ENCODE data around the gene ROBO1.
A peak's percentile ranks its signal among the peaks of the same experiment; 100 is the strongest.
"Not testable (repeated sequence)": the region's sequence is repeated elsewhere in the genome, so short reads cannot be mapped to it uniquely, and the experiment has no call there.

ROBO1 gene

DNA sequence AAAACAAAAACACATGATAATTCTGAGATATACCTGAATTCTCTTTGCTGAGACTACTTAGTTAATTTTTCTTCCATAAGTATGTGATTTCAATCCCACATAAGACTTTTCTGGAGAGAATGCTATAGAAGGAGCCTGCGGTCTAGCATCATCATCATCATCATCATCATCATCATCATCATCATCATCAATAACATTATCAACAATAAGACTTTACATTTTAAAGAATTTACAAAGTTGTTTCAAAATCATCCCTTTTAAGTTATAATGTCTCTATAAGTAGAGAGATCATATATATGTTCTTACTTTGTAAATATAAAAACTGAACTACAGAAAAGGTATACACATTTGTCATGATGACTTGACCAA lies 965.3 kb downstream of the ROBO1 start:
- no peak for DNase-seq (ENCODE audit: low read depth, low spot score)

DNA sequence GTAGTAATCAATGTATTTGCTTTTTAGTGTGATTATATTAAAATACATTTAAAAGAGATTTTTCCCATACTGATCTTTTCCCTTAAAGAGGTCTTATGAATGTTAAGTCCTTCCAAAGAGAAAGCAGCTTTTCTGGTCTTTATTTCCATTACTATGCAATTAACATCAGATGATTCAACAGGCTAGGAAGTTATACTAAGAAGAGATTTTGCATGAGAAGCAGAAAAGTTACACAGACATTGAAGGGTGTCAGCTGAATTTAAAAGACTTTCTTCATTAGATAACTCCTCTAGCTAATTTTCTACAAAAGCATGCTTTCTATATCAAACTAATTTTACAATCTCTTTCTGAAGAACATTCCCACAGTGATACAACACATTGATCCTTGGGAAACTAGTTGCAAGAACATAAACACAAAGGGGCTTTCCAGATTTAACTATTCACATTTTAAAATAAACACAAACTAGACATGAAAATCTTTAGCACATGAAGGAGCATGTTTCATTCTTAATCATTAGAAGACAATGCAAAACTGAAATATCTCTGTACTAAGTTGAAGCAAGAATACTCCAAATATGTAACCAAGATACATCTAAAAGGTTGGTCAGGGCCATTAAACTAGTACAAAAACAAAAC lies 965.8 kb downstream of the ROBO1 start:
- DNase-seq (ENCODE audit: low read depth, low spot score) = no peak

DNA sequence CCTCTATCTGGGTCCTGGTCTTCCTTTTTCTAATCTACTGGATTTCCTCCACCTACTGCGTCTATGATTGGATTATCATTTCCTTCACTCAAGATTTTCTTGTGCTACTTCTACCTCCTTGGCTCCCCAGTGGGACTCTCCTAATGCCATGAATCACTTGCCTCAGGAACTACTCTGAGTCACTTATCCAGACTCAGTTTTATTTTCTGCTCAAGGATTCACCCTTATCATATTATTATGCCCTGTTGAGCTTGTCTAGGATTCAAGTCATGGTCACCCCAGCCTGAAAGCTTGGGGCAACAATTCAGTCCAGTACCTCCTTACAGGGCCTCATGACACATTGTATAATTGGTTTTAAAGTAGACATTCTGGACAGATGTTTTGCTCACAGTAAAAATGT lies 968.1 kb downstream of the ROBO1 start:
- DNase-seq (ENCODE audit: low read depth, low spot score) = no peak

DNA sequence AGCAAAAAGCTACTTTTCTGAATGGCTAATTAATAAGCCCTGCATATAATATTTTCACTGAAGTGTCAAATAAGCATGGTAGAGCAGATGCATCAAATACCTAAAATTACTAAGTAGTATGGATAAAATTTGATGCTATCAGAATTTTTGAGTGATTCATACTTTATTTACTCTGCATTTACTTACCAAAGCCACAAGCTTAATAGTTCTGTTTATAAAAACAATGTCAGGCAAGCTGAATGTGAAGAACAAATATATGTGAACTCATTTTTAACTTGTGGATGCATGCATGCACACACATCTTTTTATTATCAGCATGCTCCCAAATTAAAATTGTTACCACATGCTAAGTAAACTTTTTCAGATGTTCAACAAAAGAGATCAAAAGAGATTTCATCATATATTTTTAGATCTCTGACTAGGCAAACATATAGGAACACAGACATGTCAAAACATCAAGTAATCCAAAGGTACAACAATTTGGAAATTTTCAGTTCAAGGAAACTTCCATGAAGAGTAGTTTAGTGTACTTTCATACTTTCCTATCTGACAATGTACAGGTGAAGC lies 969.4 kb downstream of the ROBO1 start:
- no peak for DNase-seq (ENCODE audit: low read depth, low spot score)

DNA sequence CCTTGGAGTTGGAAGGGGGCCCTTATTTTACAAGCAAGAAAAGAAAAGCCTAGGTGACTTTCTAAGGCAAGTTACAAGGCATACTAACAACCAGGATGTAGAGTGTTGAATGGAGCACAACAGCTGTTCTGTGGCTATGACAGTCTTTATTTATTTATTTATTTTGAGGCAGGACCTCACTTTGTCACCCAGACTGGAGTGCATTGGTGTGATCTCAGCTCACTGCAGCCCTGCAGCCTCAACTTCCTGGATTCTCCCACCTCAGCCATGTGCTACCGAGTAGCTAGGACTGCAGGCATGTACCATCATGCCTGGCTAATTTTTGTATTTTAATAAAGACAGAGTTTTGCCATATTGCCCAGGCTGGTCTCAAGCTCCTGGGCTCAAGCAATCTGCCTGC lies 973.4 kb downstream of the ROBO1 start:
- DNase-seq (ENCODE audit: low read depth, low spot score) = no peak

DNA sequence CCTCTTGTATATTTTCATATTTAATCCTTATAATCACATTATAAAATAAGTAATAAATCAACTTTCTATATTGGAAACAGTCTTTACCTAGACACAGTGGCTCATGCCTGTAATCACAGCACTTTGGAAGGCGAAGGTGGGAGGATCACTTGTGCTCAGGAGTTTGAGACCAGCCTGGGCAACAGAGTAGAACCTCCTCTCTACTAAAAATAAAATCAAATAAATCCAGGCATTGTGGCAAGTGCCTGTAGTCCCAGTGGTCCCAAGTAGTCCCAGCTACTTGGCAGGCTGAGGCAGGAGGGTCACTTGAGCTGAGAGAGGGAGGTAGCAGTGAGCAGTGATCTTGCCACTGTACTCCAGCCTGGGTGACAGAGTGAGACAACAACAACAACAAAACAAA lies 975.1 kb downstream of the ROBO1 start:
- no peak for DNase-seq (ENCODE audit: low read depth, low spot score)

DNA sequence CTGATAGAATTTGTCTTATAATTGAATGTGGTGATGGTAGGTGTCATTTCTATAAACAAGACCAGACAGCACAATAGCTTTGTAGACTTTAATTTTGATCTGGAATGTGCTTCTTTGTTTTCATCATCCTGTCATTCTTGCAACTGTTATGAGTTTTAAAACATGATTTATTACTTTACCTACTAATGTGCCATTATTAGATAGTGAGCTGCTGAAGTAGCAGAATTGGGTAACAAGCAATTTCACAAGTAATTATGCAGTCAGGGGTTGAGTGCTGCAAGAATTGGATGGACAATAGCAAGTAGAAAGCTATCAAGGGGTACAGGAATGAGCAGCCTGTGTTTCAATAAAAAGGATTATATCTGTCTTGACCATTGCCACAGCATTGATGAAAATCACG lies 975.6 kb downstream of the ROBO1 start:
- no peak for DNase-seq (ENCODE audit: low read depth, low spot score)

DNA sequence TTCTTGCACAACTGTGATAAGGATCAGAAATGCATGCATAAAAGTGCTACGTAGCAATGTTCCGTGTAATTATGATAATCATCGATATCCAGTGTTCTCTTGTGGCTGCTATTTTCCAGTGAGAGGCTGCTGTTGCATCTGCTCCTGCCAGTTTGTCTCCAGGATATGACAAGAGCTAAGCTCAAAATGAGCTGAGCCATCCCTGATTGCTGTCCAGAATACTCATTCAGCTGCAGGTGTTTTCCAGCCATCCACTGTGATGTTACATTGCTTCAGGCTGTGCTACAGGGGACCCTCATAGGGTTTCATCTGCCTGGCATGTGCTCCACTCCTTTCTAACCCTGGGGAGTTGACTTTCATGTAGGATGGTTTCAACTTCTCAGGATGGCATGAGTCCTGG lies 976.0 kb downstream of the ROBO1 start:
- no peak for DNase-seq (ENCODE audit: low read depth, low spot score)

DNA sequence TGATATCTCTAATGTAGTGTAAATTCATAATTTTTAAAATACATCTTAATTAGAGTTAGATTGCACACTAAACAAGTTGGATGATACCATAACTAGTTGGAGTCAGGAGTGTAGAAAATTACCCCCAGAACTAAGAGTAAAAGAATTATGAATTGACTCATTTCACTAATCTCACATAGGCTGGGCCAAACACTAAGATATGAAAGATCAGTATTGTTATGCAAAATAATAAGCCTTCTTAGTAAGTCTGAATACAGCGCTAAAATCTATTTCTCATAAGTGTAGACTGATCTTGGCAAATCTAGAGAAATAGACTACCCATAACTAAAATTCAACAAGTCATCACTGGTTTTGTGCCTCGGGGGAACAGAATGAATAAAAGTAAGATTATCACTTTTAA lies 979.0 kb downstream of the ROBO1 start:
- DNase-seq (ENCODE audit: low read depth, low spot score) = no peak

DNA sequence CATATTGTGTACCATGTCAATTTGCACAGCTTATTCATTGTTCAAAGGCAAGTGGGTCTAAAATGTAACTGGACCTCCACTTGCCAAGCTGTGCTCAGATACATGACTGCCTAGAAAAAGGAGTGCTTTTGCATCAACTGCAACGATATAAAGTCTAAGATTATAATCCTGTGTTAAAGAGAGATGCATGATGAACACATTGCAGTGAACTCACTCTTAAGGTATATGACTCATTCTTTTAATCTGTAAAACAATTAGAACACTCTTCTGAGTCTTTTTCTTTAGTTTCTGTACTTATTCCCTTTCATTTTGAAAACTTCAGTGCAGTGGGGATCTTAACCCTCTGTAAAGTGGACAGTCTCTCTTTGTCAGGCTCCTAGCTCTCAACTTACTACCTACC lies 982.8 kb downstream of the ROBO1 start:
- DNase-seq (ENCODE audit: low read depth, low spot score) = no peak

DNA sequence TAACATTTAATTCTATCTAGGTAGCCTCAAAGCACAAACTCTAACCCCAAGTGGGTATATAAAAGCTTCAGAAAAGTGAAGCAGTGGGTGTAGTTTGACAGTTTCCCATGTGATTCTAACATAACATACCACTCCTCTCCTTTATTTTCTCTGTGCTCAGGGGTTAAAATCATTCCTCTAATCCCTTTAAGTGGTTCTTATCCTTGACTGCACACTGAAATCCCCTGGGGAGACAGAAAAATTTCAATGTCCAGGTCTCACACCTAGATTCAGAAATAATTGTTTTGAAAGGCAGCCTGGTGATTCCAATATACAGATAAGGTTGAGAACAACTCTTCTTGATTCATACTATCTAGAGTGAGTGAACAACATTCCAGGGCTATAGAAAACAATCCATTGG lies 986.4 kb downstream of the ROBO1 start:
- DNase-seq (ENCODE audit: low read depth, low spot score) = no peak

DNA sequence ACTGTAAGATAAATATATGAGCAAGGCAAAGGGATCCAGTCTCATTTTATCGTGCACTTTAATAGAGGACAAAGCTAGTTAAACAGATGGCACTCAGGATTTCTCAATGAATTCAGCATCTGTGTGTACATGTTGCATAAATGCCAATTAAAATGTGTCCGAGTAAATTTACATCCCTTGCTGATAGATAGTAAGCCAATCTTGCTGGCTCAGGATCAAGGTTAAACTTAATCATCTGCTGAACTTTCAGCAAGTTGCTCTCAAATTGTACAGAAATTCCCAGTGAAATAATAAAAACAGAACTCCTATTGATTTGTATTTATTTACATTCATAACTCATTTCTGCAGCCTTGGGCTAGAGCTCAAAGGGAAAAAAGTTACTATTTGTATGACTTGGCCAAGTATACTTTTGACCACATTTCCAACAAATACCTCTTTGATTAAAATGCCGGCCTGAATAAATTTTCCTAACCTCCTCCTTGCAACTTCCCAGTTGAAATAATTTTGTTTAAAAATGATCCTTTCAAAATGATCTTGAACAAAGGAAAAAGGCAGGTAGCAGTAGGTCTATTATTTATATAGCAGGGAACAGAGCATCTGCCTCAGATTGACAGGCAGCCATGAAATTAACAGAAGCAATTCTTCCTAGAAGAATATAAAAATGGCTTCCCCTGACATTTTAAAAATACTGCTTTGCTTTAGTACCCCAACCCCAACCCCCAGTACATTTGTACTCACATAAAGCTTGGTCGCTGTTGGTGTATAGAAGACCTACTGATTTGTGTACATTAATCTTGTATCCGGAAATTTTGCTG lies 1001.9 kb downstream of the ROBO1 start:
- peak; percentile 13 for DNase-seq (ENCODE audit: low read depth, low spot score)

DNA sequence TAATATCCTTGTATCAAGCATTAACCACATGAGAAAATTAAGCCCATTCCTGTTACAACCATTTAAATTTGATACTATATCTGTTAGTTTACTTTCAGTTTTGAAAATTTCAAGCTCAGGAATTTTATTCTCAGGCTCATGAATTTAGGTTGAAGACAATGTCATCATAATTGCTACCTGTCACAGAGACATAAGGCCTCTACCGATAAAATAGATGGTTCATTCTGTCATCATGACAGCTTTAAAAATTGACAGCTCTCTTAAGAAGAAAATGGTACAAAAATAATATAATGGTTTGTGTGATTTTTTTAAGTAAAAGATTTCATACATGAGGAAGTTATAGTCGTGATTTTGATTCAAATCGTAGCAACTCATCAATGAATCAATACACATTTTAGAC lies 1003.2 kb downstream of the ROBO1 start:
- DNase-seq (ENCODE audit: low read depth, low spot score) = no peak

DNA sequence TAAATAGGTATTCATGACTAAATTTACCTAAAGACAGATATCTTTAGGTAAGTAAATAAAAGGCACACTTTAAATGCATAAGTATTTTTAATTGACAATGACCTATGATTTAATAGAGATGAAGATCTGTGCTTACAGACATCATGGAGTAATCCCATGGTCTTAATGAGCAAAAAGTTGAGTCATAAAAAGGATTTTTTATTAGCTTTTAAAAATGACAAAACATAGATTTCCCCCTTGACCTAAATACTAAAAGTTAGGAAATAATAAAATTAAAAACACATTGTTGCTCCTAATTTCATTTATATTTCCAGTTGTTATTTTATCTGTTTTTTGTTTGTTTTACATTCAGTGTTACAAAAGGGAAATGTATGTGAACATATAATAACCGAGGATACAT lies 1005.7 kb downstream of the ROBO1 start:
- DNase-seq (ENCODE audit: low read depth, low spot score) = no peak

DNA sequence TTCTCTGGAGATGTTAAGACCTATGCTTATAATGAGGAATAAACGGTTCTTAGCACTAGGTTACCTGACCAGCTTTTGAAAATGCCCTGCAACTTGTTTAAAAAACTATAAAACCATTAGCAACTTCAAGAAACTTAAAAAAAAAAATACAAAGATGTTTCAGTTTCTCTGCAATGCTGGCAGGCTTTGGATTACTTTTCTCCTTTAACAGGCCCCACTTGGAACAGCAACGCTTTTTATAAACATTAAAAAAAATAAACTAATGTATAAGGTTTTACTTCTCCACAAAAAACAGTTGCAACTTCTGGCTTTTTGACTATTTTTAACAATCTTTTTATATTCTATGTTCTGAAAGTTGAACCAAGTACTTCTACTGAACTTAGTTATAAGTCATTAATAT lies 1006.7 kb downstream of the ROBO1 start:
- DNase-seq (ENCODE audit: low read depth, low spot score) = no peak

DNA sequence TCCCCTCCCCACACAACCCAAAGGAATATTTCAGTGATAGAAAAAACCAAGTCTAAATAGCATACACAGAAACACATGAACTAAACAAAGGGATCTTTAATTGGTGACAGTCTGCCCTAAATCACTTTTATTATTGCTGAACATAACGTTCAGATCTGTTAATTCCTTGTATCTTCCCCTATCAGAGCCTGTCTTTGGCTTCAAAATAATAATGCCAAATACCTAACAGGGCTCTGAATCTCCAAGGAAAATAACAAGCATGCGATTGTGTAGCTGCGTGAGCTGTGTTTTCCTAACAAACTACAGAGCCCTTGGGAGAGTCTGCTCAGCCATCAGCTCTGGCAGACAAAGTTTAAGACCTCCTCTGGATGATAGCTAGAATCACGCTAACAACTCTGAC lies 1010.1 kb downstream of the ROBO1 start:
- peak; percentile 27 for DNase-seq (ENCODE audit: low read depth, low spot score)

DNA sequence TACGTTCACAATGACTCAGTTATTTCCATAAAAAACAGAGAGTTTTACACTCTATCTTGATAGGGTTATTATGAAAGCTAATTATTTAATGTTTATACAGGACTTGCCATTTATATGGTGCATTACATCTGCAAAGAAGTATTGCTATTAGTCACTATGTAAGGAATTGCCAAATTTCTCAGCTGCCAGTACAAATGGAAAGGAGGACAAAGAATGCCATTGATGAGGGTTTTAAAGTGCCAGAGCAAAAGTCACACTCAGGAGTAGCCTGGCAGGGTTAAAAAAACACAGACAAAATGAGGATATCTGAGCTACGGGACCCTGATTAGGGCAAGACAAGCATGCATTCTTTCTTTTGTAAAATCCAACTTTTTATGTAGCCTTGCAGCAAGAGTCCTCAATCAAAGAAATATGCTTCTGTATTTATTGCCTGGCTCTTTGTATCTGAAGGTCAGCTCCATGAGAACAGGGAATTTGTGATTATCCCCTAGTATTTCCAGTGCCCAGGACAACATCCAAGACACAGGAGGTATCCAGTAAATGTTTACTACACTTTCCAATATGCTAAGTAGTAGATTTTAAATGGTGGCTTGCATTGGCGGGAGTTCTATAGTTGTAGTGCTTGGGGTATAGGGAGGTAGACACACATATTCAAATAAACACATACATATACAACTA lies 1013.6 kb downstream of the ROBO1 start:
- DNase-seq (ENCODE audit: low read depth, low spot score) = peak; percentile 83

DNA sequence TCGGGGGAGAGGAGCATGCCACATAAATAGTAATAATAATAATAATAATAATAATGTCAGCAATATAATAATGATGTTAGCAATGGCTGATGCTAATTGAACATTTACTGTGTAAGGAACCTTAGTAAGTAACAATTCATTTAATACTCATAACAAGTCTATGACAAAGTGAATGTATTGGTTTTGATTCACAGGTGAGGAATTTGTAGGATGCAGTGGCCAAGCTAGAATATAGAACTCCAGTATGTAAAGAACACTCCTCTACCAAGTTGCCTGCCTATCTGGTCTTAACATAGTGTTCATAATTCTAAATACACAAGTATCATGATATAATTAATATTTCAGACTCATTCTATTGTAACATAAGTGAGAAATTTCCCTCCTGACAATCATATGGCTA lies 1016.5 kb downstream of the ROBO1 start:
- DNase-seq (ENCODE audit: low read depth, low spot score) = no peak

DNA sequence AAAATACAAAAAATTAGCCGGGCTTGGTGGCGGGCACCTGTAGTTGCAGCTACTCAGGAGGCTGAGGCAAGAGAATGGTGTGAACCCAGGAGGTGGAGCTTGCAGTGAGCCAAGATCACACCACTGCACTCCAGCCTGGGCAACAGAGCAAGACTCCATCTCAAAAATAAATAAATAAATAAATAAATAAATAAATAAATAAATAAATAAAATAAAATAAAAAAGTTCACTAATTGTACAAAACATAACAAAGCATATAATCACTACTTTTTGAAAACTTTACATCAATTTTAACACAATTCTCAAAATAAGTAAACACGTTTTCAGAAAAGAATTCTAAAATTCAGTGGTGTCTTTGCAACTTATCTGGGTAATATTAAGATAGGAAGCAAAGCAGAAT lies 1017.5 kb downstream of the ROBO1 start:
- not testable (repeated sequence) for DNase-seq (ENCODE audit: low read depth, low spot score)

DNA sequence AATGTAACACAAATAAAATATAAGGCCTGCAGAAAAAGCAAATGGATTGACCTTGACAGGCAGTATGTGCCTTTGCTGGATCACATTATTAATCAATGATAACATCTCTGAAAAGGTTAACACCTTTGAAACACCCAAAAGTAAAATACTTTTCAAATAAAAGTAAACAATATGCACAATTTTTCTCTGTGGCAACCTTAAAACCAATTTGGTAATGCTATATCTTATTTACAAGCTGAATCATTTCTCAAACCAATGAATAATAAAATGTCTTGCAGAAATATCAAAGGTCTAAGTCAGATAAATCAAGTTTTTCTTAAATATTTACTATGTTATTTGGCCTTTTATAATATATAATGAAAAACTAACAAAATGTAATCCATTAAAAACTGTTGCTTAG lies 1018.7 kb downstream of the ROBO1 start:
- no peak for DNase-seq (ENCODE audit: low read depth, low spot score)

DNA sequence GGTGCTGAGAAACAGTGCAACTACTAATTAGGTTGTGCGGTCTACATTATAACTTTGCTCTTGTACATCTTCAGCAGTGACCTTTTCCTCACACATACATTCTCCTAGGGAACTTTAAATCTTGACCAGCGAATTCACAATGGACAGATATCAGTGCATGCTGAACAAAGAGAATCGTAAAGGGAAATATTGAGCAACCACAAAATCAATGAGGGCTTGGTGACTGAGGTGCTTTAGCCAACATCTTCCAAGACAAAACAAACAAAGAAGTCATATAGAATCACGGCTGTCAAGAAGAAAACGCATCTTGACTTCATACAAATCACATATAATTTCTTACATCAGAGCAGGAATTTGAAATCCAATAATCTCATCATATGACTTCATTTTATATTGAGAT lies 1022.0 kb downstream of the ROBO1 start:
- DNase-seq (ENCODE audit: low read depth, low spot score) = no peak

DNA sequence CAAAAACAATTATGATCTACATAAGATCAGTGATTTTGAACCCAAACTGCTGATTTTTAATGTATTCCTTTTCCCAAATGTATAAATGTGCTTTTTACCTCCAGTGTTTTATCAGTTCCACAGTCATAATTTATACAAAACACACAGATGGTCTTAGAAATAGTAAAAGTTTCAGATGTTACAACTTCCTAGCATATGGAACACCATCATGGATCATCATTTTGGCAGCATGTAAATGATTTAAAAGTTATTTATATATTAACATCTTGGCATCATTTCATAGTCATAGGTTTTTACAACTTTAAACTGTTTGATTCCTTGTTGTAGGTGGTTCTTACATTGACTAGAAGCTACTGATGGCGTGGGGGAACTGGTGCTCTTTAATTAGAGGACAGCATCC lies 1025.3 kb downstream of the ROBO1 start:
- DNase-seq (ENCODE audit: low read depth, low spot score) = no peak

DNA sequence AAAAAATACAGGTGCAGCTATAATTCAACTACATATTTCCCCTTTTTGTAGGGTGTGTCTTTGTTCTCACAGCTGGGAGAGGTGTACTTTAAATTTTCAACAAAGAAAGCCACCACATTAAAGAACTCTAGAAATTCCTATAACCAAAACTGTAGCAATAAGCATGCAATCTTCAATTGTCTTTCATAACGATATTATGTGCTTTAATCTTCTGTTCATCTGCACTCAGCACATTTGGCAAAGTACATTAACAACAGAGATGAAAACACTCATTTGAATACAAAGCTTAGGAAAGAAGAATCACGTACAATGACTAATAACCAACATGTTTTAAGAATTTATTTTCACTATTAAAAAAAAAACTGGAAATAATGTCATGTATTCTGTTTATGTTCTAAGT lies 1025.8 kb downstream of the ROBO1 start:
- DNase-seq (ENCODE audit: low read depth, low spot score) = no peak
